OCI-LY3 (cell line): ENCODE measurements around the gene CAPZA2.
A peak's percentile ranks its signal among the peaks of the same experiment; 100 is the strongest.

Source experiments
- H2AFZ ChIP-seq: fragments of 200-600, 300-600 bp; shearing (Covaris generic); 2 replicates; pipeline ENCODE4 v1.6.0; 2014; ENCODE audit warnings: antibody characterized with exemption, low read depth, low read length
- H3K27ac ChIP-seq: fragments of 200-600, 300-600 bp; sonication (generic); 2 replicates; pipeline ENCODE4 v1.5.1; 2014; ENCODE audit warnings: mild to moderate bottlenecking, low read length, moderate library complexity, mixed read lengths
- H3K27me3 ChIP-seq: fragments of 200-600, 300-600 bp; sonication (generic); 2 replicates; pipeline ENCODE4 v1.6.1; 2014; ENCODE audit warnings: low read depth, low read length, mixed read lengths
- H3K36me3 ChIP-seq: fragments of 200-600, 300-600 bp; sonication (generic); replicated peaks from 2 replicates; pipeline ENCODE3; 2014; ENCODE audit warnings: low read depth, low read length, mixed read lengths
- H3K4me1 ChIP-seq: fragments of 300-600, 200-600 bp; sonication (generic); 2 replicates; pipeline ENCODE4 v1.6.1; 2014; ENCODE audit warnings: low read length, mixed read lengths
- H3K4me2 ChIP-seq: fragments of 200-600, 300-600 bp; sonication (generic); 2 replicates; pipeline ENCODE4 v1.6.1; 2014; ENCODE audit warnings: low read length, mixed read lengths
- H3K4me3 ChIP-seq: fragments of 300-600, 200-600 bp; sonication (generic); 2 replicates; pipeline ENCODE4 v1.5.1; 2014; ENCODE audit warnings: antibody characterized with exemption, mild to moderate bottlenecking, low read length, moderate library complexity
- H3K79me2 ChIP-seq: fragments of 300-600, 200-600 bp; shearing (Covaris generic); 2 replicates; pipeline ENCODE4 v1.6.1; 2014; ENCODE audit warnings: mild to moderate bottlenecking, low read length, mixed read lengths
- H3K9ac ChIP-seq: fragments of 300-600, 200-600 bp; shearing (Covaris generic); 2 replicates; pipeline ENCODE4 v1.6.0; 2014; ENCODE audit warnings: mild to moderate bottlenecking, low read length, moderate library complexity
- H3K9me3 ChIP-seq: fragments of 200-600, 300-600 bp; shearing (Covaris generic); 2 replicates; pipeline ENCODE4 v1.6.1; 2014; ENCODE audit warnings: low read length, mixed read lengths; ENCODE audit not compliant: insufficient read depth
- H4K20me1 ChIP-seq: fragments of 200-600, 300-600 bp; sonication (generic); 2 replicates; pipeline ENCODE4 v1.6.1; 2016; ENCODE audit warnings: low read length, mixed read lengths; ENCODE audit not compliant: insufficient read depth
- EZH2phosphoT487 ChIP-seq: fragments of 200-600 bp; shearing (Covaris generic); IDR thresholded peaks from 2 replicates; pipeline ENCODE4 v1.6.1; 2018; ENCODE audit warnings: antibody characterized with exemption, mixed run types, low read depth
- TF ChIP-seq, protein P1 (sequence below): fragments of 200-600, 300-600 bp; sonication (generic); IDR thresholded peaks from 2 replicates; pipeline ENCODE4 v1.5.1; 2014; ENCODE audit warnings: antibody characterized with exemption, low read length, low read depth

The CAPZA2 gene

GRCh38 chr7:116863936-116864500 is 1.6 kb downstream of the CAPZA2 start:
- Histone ChIP-seq H3K79me2 (peaks cover 67% of the 10 kb centered on the region), H3K9me3 (no peaks in the 10 kb centered on the region), H3K36me3 (no peaks in the 10 kb centered on the region), H3K9ac (peak overlapping the region; percentile 98), H3K27ac (no peak overlapping the region), H3K4me3 (peak overlapping the region; percentile 97), H4K20me1 (peaks cover 56% of the 10 kb centered on the region), H3K4me2 (peak overlapping the region; percentile 97), H3K27me3 (no peaks in the 10 kb centered on the region), H3K4me1 (peaks cover 13% of the 10 kb centered on the region), H2AFZ (no peak overlapping the region)
- TF ChIP-seq, protein P1, sequence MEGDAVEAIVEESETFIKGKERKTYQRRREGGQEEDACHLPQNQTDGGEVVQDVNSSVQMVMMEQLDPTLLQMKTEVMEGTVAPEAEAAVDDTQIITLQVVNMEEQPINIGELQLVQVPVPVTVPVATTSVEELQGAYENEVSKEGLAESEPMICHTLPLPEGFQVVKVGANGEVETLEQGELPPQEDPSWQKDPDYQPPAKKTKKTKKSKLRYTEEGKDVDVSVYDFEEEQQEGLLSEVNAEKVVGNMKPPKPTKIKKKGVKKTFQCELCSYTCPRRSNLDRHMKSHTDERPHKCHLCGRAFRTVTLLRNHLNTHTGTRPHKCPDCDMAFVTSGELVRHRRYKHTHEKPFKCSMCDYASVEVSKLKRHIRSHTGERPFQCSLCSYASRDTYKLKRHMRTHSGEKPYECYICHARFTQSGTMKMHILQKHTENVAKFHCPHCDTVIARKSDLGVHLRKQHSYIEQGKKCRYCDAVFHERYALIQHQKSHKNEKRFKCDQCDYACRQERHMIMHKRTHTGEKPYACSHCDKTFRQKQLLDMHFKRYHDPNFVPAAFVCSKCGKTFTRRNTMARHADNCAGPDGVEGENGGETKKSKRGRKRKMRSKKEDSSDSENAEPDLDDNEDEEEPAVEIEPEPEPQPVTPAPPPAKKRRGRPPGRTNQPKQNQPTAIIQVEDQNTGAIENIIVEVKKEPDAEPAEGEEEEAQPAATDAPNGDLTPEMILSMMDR: no peak
- TF ChIP-seq EZH2phosphoT487: no peak

GRCh38 chr7:116871061-116871700 is 8.8 kb downstream of the CAPZA2 start:
- Histone ChIP-seq H3K36me3 (peaks cover 24% of the 10 kb centered on the region), H3K9ac (no peak overlapping the region), H3K4me2 (no peak overlapping the region), H3K9me3 (no peaks in the 10 kb centered on the region), H3K4me3 (no peak overlapping the region), H3K79me2 (peaks cover 100% of the 10 kb centered on the region), H3K27ac (no peak overlapping the region), H3K27me3 (no peaks in the 10 kb centered on the region), H2AFZ (no peak overlapping the region), H4K20me1 (peaks cover 99% of the 10 kb centered on the region), H3K4me1 (0 out of 2 replicates have a peak, but pooled peaks cover 3% of the 10 kb centered on the region)
- no peak for TF ChIP-seq EZH2phosphoT487
- TF ChIP-seq, protein P1: no peak

- H2AFZ ChIP-seq: no peak overlapping the region
- 0 out of 2 replicates have a peak, but pooled peaks cover 3% of the 10 kb centered on the region for H3K4me1 ChIP-seq
- H3K9ac ChIP-seq: no peak overlapping the region
- peaks cover 100% of the 10 kb centered on the region for H3K79me2 ChIP-seq
- no peak overlapping the region for H3K4me2 ChIP-seq
- TF ChIP-seq, protein P1: no peak
- TF ChIP-seq EZH2phosphoT487: no peak
- peaks cover 99% of the 10 kb centered on the region for H4K20me1 ChIP-seq
- H3K36me3 ChIP-seq: peaks cover 32% of the 10 kb centered on the region
- no peak overlapping the region for H3K4me3 ChIP-seq
- no peaks in the 10 kb centered on the region for H3K27me3 ChIP-seq
- H3K9me3 ChIP-seq: no peaks in the 10 kb centered on the region
- no peak overlapping the region for H3K27ac ChIP-seq
Measured at GRCh38 chr7:116872026-116872425, 9.6 kb downstream of the CAPZA2 start.

DNA sequence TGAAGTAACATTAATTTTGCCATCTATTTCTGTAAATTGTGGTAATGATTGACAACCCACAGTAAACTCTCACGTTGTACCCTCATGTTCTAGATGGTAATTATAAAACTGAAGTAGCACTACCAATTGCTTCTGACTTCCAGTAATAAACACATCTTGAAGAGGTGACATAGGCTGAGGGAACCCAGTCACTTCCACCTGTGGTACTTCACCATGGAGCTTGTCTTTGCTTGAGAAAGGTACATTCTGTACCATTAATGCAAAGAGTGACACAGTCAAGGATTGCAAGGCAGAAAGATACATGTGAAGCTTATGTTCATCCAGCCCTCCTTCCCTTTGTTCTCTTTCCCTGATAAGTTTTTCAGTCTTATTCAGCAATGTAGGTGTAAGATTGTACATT is 11.2 kb downstream of the CAPZA2 start:
- Histone ChIP-seq H3K4me2 (no peak overlapping the region), H3K9ac (no peak overlapping the region), H2AFZ (no peak overlapping the region), H3K27me3 (no peaks in the 10 kb centered on the region), H3K36me3 (peaks cover 38% of the 10 kb centered on the region), H3K9me3 (no peaks in the 10 kb centered on the region), H3K79me2 (peaks cover 100% of the 10 kb centered on the region), H3K4me3 (no peak overlapping the region), H3K27ac (no peak overlapping the region), H3K4me1 (0 out of 2 replicates have a peak, but pooled peaks cover 3% of the 10 kb centered on the region), H4K20me1 (peaks cover 99% of the 10 kb centered on the region)
- TF ChIP-seq EZH2phosphoT487: no peak
- TF ChIP-seq, protein P1: no peak
